Umbilical cord (tissue), 2 donors: ENCODE results near the gene TFEB. TPM values are rescaled to one million over a fixed set of nuclear protein-coding genes. Genes with fewer than 3 reads are reported as not detected.
A peak's percentile ranks its signal among the peaks of the same experiment; 100 is the strongest.

Experiments used
- DNase-seq: peaks from one replicate; pipeline ENCODE4 v3.0.0-alpha.2; 2015; ENCODE audit warnings: low spot score
- total RNA-seq: library from RNA; depleted of rRNA; stranded (reverse); fragments of >200 nt; gene quantifications from one replicate; pipeline ENCODE4 v1.2.3, GENCODE V29; 2014; ENCODE audit warnings: low replicate concordance; ENCODE audit not compliant: insufficient read depth

TFEB gene
- total RNA-seq, 1 donor from 2014 or later = 3.1 TPM

DNA sequence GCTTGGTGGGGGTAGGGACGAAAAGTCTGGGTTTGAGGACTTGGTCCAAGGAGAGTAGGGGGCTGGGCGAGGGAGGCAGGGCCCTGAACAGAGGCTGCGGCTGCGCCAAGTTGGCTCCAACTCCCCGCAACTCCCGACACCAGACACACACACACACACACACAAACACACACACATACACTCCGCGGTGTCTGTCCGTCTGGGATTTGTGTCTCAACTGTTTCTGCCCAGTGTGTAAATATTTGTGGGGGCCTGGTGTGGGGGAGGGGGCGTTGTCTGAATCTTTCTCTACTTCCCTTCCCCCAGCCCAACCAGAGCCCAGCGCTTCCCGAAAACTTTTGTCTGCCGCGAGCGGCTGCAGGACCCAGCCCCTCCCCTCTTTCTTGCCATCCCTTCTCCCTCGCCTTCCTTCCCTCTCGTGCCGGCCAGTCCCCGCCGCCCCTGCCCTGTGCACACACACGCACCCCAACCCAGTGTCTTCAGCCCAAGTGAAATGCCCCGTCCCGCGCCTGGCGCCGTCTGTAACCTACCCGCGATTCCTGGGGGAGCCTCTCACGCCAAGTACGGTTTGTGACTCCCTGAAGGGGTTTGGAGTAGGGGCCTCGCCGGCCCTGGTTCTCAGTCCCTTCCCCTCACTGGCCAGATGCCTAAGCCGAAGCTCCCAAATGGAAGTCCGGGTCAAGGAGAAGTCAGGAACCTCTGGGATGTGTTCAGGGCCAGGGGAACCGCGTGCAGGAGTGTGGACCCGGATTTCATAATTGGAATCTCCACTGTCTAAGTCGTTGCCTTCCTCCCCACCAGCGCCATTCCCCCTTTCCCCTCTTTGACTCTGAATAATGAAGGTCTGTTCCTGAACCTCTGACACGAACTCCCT is 96.2 kb downstream of the TFEB start:
- peak; percentile 82 for DNase-seq

DNA sequence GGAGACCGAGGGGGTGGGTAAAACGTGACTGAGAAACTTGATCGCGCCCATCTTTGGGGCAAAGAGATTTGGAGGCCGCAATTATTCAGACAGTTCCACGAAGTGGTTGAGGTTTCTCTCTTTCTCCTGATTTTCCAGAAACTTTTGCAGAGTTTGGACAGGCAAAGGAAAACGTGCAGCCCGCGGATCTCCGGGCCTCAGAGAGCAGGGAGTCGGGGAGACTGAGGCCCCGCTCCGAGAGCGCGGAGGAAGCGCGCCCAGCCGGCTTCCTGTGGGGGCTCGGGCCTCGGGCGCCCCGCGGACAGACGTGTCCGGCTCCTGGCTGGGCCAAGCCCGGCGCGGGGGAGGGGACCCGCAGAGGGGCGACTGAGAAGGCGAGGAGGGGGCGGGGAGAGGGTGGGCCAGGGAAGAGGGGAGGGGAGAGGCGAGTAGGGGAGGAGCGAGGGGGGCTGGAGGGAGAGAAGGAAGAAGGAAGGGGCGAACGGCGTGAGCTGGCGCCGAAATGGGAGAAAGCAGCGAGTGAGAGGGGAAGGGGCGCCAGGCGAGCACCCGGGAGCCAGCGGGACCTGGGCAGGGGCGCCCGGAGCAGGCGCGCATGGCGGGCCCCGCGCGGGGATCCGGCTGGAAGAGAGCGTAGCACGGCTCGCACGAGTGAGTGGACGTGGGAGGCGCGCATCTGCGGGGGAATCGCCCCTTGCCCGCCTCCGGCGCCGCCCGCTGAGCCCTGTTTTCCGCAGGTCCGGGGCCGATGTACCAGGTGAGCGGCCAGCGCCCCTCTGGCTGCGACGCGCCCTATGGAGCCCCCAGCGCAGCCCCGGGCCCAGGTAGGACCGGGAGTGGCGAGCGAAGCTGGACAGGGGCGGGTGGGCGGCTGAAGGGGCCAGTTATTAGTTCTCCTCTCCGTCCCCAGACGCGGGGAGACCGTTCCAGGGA is 97.1 kb downstream of the TFEB start, which contains the start of gene MDFI:
Gene MDFI, plus strand, starts transcription at position 467 of the 933 bp plus-strand sequence. Its CDS starts 282 bp downstream, at position 749.
- peak; percentile 83 for DNase-seq

DNA sequence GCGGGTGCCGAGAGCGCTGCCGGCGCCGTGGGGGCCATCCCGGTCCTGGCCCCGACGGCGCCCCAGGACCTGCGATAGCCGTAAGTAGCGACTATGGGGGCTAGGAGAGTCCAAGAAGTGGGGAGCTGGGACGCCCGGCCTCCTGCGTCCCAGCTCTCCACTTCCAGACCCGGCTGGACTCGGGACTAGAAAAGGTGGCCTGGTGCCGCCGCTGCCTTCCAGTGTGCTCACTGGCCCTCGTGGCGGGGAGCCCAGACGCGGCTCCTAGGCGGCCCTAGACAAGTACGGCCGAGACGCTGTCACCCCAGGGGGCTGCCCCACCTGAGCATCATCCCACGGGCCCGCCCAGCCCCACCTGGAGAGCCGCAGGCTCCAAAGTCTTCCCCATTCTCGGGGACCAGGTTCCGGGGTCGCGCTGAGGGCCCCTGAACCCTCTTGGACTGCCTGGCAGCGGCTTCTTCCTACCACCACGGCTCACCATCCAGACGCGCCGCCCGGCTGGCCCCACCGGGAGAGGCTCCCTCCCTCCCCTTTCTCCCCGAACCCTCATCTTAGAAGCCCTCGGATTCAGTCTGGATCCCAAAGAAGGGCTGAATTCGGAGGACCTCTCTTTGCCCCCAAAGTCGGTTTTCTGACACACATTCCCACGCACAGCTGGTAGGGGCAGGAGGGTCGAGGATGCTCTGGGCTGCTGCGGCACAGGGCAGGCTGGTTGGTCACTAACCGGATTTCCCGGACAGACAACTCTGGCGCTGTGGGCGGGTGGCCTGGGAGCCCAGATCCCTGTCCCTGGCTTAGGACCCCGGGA is 98.0 kb downstream of the TFEB start:
- DNase-seq = peak; percentile 44

DNA sequence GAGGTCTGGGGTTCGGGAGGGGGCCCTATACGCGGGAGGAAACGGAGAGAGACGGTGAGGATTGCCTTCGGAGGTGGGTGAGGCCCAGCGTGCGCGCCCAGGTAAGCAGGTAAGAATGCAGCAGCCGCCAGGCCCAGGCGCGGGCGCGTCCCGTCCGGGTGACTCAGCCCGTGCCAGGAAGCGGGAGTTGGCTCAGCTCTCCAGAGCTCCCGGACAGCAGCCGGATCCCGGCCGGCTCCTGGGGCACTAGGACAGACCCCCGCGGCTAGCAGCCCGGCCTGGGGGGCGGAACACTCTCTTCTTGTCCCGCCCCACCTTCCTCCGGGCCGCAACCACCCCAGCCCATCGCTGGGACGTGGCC is 98.6 kb downstream of the TFEB start:
- DNase-seq = peak; percentile 64

DNA sequence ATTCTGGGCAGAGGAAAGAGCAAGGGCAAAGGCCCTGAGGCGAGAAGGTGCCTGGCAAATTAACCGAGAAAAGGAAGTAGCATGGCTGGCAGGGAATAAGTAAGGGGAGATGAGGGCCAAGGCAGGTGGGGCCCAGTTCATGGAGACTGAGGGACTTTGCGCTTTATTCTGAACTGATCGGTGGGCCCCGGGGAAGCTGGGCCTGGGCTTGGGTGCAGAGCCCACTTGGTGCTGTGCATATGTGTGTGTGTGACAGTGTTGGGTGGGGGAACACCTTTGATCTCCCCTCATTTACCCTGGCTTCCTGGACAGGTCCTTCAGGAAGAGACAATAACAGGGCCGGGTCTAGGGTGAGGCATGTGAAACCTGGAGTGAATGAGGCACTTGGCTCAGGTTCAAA is 100.0 kb downstream of the TFEB start:
- DNase-seq = no peak

DNA sequence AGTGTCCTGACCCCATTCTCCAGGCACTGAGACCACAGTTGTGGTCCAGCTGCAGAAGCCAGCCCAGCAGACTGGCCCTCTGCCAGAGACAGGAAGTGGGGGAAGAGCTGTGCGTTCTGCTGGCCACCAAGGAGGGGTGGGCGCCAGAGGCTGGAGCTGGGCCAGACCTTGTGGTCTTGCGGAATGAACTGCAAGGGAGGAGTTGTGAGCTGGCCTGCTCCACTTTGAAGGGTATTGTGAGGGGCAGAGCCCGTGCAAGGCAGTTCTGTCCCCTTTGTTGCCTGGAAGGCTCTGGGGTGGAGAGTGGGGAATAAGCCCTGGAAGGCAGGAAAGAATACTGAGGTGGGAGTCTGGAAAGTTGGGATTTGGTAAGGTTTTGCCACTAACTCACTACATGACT is 100.8 kb downstream of the TFEB start:
- peak; percentile 22 for DNase-seq

Other genes starting within 250 kb of the TFEB start
- gene FOXP4, start 189.2 kb downstream of the TFEB start, total RNA-seq = 0.72 TPM
- 67.7 TPM for gene MDFI, start 97.1 kb downstream of the TFEB start, total RNA-seq
- gene PGC, start 11.8 kb upstream of the TFEB start, total RNA-seq = 0.96 TPM
- not detected for gene FRS3, start 44.3 kb upstream of the TFEB start, total RNA-seq
- gene PRICKLE4, start 45.2 kb upstream of the TFEB start, total RNA-seq = 2.9 TPM
- gene TOMM6, start 52.1 kb upstream of the TFEB start, total RNA-seq = 122 TPM
- gene USP49, start 159.8 kb upstream of the TFEB start, total RNA-seq = 2.9 TPM
- gene MED20, start 185.5 kb upstream of the TFEB start, total RNA-seq = 15.2 TPM
- gene BYSL, start 185.9 kb upstream of the TFEB start, total RNA-seq = 5.3 TPM
- gene CCND3, start 206.2 kb upstream of the TFEB start, total RNA-seq = 33.5 TPM